ENCODE measurements around the gene RPIA.

GRCh38 chr2:88666576-88666975 lies 24.9 kb upstream of the RPIA start:
- TF ChIP-seq CTCF (IDR thresholded peaks at IDR 0.05) (no peak), POLR2A (IDR thresholded peaks at IDR 0.05) (no peak), POLR2AphosphoS5 (IDR thresholded peaks at IDR 0.05) (no peak)
